Kidney epithelial cell (primary cell): Measurements from ENCODE around the gene MOK. TPM values are rescaled to one million over a fixed set of nuclear protein-coding genes. Genes with fewer than 3 reads are reported as not detected.

Experiments
- DNase-seq: peaks from one replicate; pipeline ENCODE4 v3.0.0-alpha.2; 2010; ENCODE audit warnings: low read depth
- H3K27me3 ChIP-seq: 2 replicates; pipeline ENCODE4 v1.6.0; 2011; ENCODE audit warnings: low read length; ENCODE audit not compliant: control insufficient read depth, insufficient read depth
- H3K36me3 ChIP-seq: 2 replicates; pipeline ENCODE4 v1.5.1; 2011; ENCODE audit warnings: low read length; ENCODE audit not compliant: control insufficient read depth, insufficient read depth
- H3K4me3 ChIP-seq: 2 replicates; pipeline ENCODE4 v1.5.1; 2011; ENCODE audit warnings: low read depth, mild to moderate bottlenecking, control low read depth, low read length
- CTCF ChIP-seq: IDR thresholded peaks from 2 replicates; pipeline ENCODE4 v1.5.1; 2011; ENCODE audit warnings: mild to moderate bottlenecking, moderate library complexity, low read length, control low read depth, inconsistent platforms; ENCODE audit not compliant: insufficient read depth, poor library complexity, severe bottlenecking
- total RNA-seq: library from RNA; depleted of rRNA; stranded (reverse); fragments of >200 nt; gene quantifications from 2 replicates; pipeline ENCODE4 v1.2.3, GENCODE V29; 2015

Gene MOK
- total RNA-seq, 1 donor from 2014 or later = 5.1 TPM

- H3K27me3 ChIP-seq = no peaks in the 10 kb centered on the region
- no peak overlapping the region for H3K4me3 ChIP-seq
- no peak for DNase-seq
- TF ChIP-seq CTCF = no peak
- H3K36me3 ChIP-seq = no peaks in the 10 kb centered on the region
These were observed 94.4 kb downstream of the MOK start for GRCh38 chr14:102210421-102211042.

- peak; percentile 21 for DNase-seq
- Histone ChIP-seq H3K27me3 (no peaks in the 10 kb centered on the region), H3K4me3 (no peak overlapping the region), H3K36me3 (no peaks in the 10 kb centered on the region)
- peak; percentile 67 for TF ChIP-seq CTCF
These were observed 95.6 kb downstream of the MOK start for GRCh38 chr14:102209224-102209966.

GRCh38 chr14:102208741-102209140 lies 96.2 kb downstream of the MOK start:
- Histone ChIP-seq H3K4me3 (no peak overlapping the region), H3K27me3 (no peaks in the 10 kb centered on the region), H3K36me3 (no peaks in the 10 kb centered on the region)
- DNase-seq = no peak
- TF ChIP-seq CTCF = no peak

GRCh38 chr14:102207831-102208365 lies 97.1 kb downstream of the MOK start:
- H3K27me3 ChIP-seq = no peaks in the 10 kb centered on the region
- TF ChIP-seq CTCF = no peak

GRCh38 chr14:102206918-102207317 lies 98.0 kb downstream of the MOK start:
- Histone ChIP-seq H3K4me3 (no peak overlapping the region), H3K36me3 (no peaks in the 10 kb centered on the region)

More at GRCh38 chr14:102207831-102208365, 97.1 kb downstream of the MOK start:
- Histone ChIP-seq H3K4me3 (no peak overlapping the region), H3K36me3 (no peaks in the 10 kb centered on the region)
- DNase-seq = no peak

More at GRCh38 chr14:102206918-102207317, 98.0 kb downstream of the MOK start:
- H3K27me3 ChIP-seq = no peaks in the 10 kb centered on the region
- DNase-seq = no peak
- no peak for TF ChIP-seq CTCF
